GM10266 (cell line): ENCODE measurements around the gene HMG20B.

Experiments
- DNase-seq: peaks from one replicate; pipeline ENCODE4 v3.0.0; 2012; ENCODE audit errors: extremely low spot score
- CTCF ChIP-seq: IDR thresholded peaks from 2 replicates; pipeline ENCODE4 v1.5.1; 2012; ENCODE audit warnings: mild to moderate bottlenecking, low read depth; ENCODE audit not compliant: control insufficient read depth, insufficient read depth; ENCODE audit errors: missing control alignments

Gene HMG20B

GRCh38 chr19:3607303-3608078 lies 34.7 kb downstream of the HMG20B start:
- no peak for TF ChIP-seq CTCF
- DNase-seq: no peak

GRCh38 chr19:3608079-3608641 lies 35.4 kb downstream of the HMG20B start:
- no peak for TF ChIP-seq CTCF
- DNase-seq: no peak

- no peak for DNase-seq
- no peak for TF ChIP-seq CTCF
Observed at GRCh38 chr19:3608750-3609322, 36.1 kb downstream of the HMG20B start.

- DNase-seq: no peak
- no peak for TF ChIP-seq CTCF
Observed at GRCh38 chr19:3609779-3610719, 37.3 kb downstream of the HMG20B start.

- no peak for TF ChIP-seq CTCF
- no peak for DNase-seq
Observed at GRCh38 chr19:3610745-3611717, 38.3 kb downstream of the HMG20B start.

GRCh38 chr19:3611841-3612240 lies 39.1 kb downstream of the HMG20B start:
- TF ChIP-seq CTCF: no peak
- no peak for DNase-seq
